Psoas muscle (tissue), 8 donors: ENCODE measurements around the gene PDSS1. TPM values are rescaled to one million over a fixed set of nuclear protein-coding genes. Genes with fewer than 3 reads are reported as not detected.

Source experiments
- ATAC-seq, 4 donors: fragments of 200-7000 bp; cut with Tn5 transposase; one replicate each; pipeline ENCODE4 v1.9.1; 2020; ENCODE audit warnings: moderate library complexity in 3 of 4, mild to moderate bottlenecking in 2 of 4
- DNase-seq, 2 donors: peaks; one replicate each; pipeline ENCODE4 v3.0.0-alpha.2; 2020
- H3K27ac ChIP-seq: fragments of 200-600 bp; one replicate; pipeline ENCODE4 v1.8.0; 2022
- H3K27me3 ChIP-seq, 3 donors: fragments of 200-600 bp in 1 of 3; one replicate each; pipeline versions ENCODE4 v1.6.1 to v1.8.0; 2013 to 2022; ENCODE audit warnings: low read length in 2 of 3, mild to moderate bottlenecking in 2 of 3, moderate library complexity in 1 of 3; ENCODE audit not compliant: insufficient read depth in 3 of 3
- H3K36me3 ChIP-seq, 2 donors: fragments of 200-600 bp in 1 of 2; one replicate each; pipeline versions ENCODE4 v1.6.1 to v1.8.0; 2013 to 2022; ENCODE audit warnings: low read depth in 1 of 2, mild to moderate bottlenecking in 1 of 2, moderate library complexity in 1 of 2; ENCODE audit not compliant: insufficient read depth in 1 of 2
- H3K4me1 ChIP-seq: fragments of 200-600 bp; one replicate; pipeline ENCODE4 v1.8.0; 2022
- H3K4me3 ChIP-seq: fragments of 200-600 bp; one replicate; pipeline ENCODE4 v1.8.0; 2022; ENCODE audit warnings: mild to moderate bottlenecking
- H3K9me3 ChIP-seq: fragments of 200-600 bp; one replicate; pipeline ENCODE4 v1.8.0; 2022
- WGBS, 3 donors: extraction: QIAGEN DNeasy Blood & Tissue Kit; methylation state at CpG; one replicate each; pipeline versions ENCODE4 v1.1.6 to v1.1.7; 2013; 5-methylcytosine and 5-hydroxymethylcytosine counted together
- intact Hi-C, 2 donors: fragments of 100-400 bp; cut with DNase I; formaldehyde crosslinking; loops; one replicate each; pipeline versions ENCODE4 v1.11.0 to v1.14.2; 2022
- polyA plus RNA-seq, 3 donors: library from polyadenylated mRNA; stranded (reverse); fragments of 200-250 nt; gene quantifications; one replicate each; pipeline ENCODE4 v1.2.3, GENCODE V29; 2013
- total RNA-seq, 4 donors: library from RNA; stranded (reverse); fragmentation: NEBNext Ultra II Directional in 2 of 4; extraction: Animal tissue kit (Norgen Biotek cat#: 25700) in 2 of 4; gene quantifications; one replicate each; pipeline versions ENCODE4 v1.2.1 to v1.2.4, GENCODE V29; 2021 to 2023
- TF ChIP-seq, protein P1 (sequence below): fragments of 200-600 bp; IDR thresholded peaks from one replicate; pipeline ENCODE4 v1.8.0; 2022; ENCODE audit warnings: antibody characterized with exemption
- donor health status: healthy with polysubstance abuse.
- donor health status: DM: no; HTN: no; CAD: no; lungs with moderate emphysema.
- donor health status: Bipolar disorder and iron deficiency.
- donor health status: healthy.
- donor health status: DM: yes; HTN: yes; CAD: no.
- donor health status: DM: no; HTN: no; CAD: no.
- donor health status: DM: no; HTN: no; CAD: no.
- donor health status: DM: yes; HTN: yes; CAD: no.

Gene PDSS1
- total and polyA plus RNA-seq, 7 donors, result 4.3 to 51.9 (median 13.4) TPM

GRCh38 chr10:26790221-26790995, 92.9 kb downstream of the PDSS1 start:
- no peaks in the 10 kb centered on the region for H3K4me1 ChIP-seq
- DNase-seq, result no peak
- WGBS, 3 donors, result 85 to 90% (median 89%) methylated on average over 4 of the region's 4 CpGs
- H3K36me3 ChIP-seq, result no peaks in the 10 kb centered on the region
- no peak overlapping the region for H3K4me3 ChIP-seq
- H3K27me3 ChIP-seq, result no peaks in the 10 kb centered on the region
- H3K9me3 ChIP-seq, result no peaks in the 10 kb centered on the region
- no peak overlapping the region for H3K27ac ChIP-seq
- ATAC-seq, result no peak
- intact Hi-C loops, result loop anchor here in 1 of 2 donors (5.0 kb wide), 1 partner anchor 67 kb away; no protein-coding TSS in a partner anchor
- TF ChIP-seq, protein P1, sequence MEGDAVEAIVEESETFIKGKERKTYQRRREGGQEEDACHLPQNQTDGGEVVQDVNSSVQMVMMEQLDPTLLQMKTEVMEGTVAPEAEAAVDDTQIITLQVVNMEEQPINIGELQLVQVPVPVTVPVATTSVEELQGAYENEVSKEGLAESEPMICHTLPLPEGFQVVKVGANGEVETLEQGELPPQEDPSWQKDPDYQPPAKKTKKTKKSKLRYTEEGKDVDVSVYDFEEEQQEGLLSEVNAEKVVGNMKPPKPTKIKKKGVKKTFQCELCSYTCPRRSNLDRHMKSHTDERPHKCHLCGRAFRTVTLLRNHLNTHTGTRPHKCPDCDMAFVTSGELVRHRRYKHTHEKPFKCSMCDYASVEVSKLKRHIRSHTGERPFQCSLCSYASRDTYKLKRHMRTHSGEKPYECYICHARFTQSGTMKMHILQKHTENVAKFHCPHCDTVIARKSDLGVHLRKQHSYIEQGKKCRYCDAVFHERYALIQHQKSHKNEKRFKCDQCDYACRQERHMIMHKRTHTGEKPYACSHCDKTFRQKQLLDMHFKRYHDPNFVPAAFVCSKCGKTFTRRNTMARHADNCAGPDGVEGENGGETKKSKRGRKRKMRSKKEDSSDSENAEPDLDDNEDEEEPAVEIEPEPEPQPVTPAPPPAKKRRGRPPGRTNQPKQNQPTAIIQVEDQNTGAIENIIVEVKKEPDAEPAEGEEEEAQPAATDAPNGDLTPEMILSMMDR, result no peak

GRCh38 chr10:26792758-26793495, 95.4 kb downstream of the PDSS1 start:
- ATAC-seq (no peak), DNase-seq (no peak)
- no peak overlapping the region for H3K4me3 ChIP-seq
- H3K9me3 ChIP-seq, result no peaks in the 10 kb centered on the region
- intact Hi-C loops, result loop anchor here in 1 of 2 donors (5.0 kb wide), 1 partner anchor 64 kb away; no protein-coding TSS in a partner anchor
- H3K36me3 ChIP-seq, result no peaks in the 10 kb centered on the region
- WGBS, 3 donors, result 26 to 40% (median 29%) methylated on average over 2 of the region's 2 CpGs
- TF ChIP-seq, protein P1, result no peak
- no peak overlapping the region for H3K27ac ChIP-seq
- H3K27me3 ChIP-seq, result no peaks in the 10 kb centered on the region
- no peaks in the 10 kb centered on the region for H3K4me1 ChIP-seq

Other genes with a start within 250 kb of the PDSS1 start
- 10 to 100 TPM; 24.9 to 33.8 (median 31.2) TPM for gene ABI1, start 163.3 kb downstream of the PDSS1 start, total RNA-seq
- 10 to 100 TPM; 13.9 to 30.6 (median 18.2) TPM for gene ABI1, start 163.3 kb downstream of the PDSS1 start, polyA plus RNA-seq